Prostate gland (tissue), 2 donors: Measurements from ENCODE around the gene MYO18B. TPM values are rescaled to one million over a fixed set of nuclear protein-coding genes. Genes with fewer than 3 reads are reported as not detected.

ENCODE experiments used
- DNase-seq: peaks from one replicate; pipeline ENCODE4 v3.0.0-alpha.2; 2019; ENCODE audit warnings: low spot score
- H3K27ac ChIP-seq, 2 donors: fragments of 200-600 bp; sonication (generic); 2 replicates each; pipeline ENCODE4 v1.5.1; 2017 to 2019
- H3K27me3 ChIP-seq: fragments of 200-600 bp; sonication (generic); replicated peaks from 2 replicates; pipeline ENCODE4 v1.5.1; 2019; ENCODE audit not compliant: insufficient read depth
- H3K36me3 ChIP-seq, 2 donors: fragments of 200-600 bp; sonication (generic); 1 replicate in 1 of 2; 2 replicates in 1 of 2; pipeline versions ENCODE4 v1.5.1 to v1.8.1; 2017 to 2019
- H3K4me1 ChIP-seq: fragments of 200-600 bp; sonication (generic); replicated peaks from 2 replicates; pipeline ENCODE4 v1.5.1; 2019
- H3K4me3 ChIP-seq, 2 donors: fragments of 200-600 bp; sonication (generic); 2 replicates each; pipeline ENCODE4 v1.5.1; 2017 to 2019
- H3K9me3 ChIP-seq: fragments of 200-600 bp; sonication (generic); 2 replicates; pipeline ENCODE4 v1.5.1; 2017
- POLR2A ChIP-seq: fragments of 450-650 bp; IDR thresholded peaks from one replicate; pipeline ENCODE4 v1.6.1; 2016; ENCODE audit warnings: antibody characterized with exemption, mild to moderate bottlenecking
- POLR2AphosphoS5 ChIP-seq: sonication (generic); formaldehyde crosslinking; IDR thresholded peaks from one replicate; pipeline ENCODE4 v1.6.1; 2017; ENCODE audit warnings: antibody characterized with exemption
- WGBS: methylation state at CpG from one replicate; pipeline ENCODE4 v1.1.5; 2018; 5-methylcytosine and 5-hydroxymethylcytosine counted together
- intact Hi-C: fragments of 100-400 bp; cut with DNase I; formaldehyde crosslinking; loops from one replicate; pipeline ENCODE4 v1.14.2; 2022
- total RNA-seq, 2 donors: library from RNA; depleted of rRNA; stranded (reverse); fragments of >200 nt; gene quantifications; one replicate each; pipeline ENCODE4 v1.1.0, GENCODE V29; 2016
- TF ChIP-seq, protein P1 (sequence below), 4 experiments: fragments of 200-600 bp in 2 of 4; fragments of 450-650 bp in 2 of 4; sonication (generic) in 2 of 4; IDR thresholded peaks; 1 replicate in 3 of 4; 2 replicates in 1 of 4; pipeline ENCODE4 v1.5.1; 2016 to 2019; ENCODE audit warnings: antibody characterized with exemption in 4 of 4, mild to moderate bottlenecking in 2 of 4, moderate library complexity in 2 of 4

Gene MYO18B
- total RNA-seq, 2 donors from 2014 or later = 3.1 to 7.1 TPM

DNA sequence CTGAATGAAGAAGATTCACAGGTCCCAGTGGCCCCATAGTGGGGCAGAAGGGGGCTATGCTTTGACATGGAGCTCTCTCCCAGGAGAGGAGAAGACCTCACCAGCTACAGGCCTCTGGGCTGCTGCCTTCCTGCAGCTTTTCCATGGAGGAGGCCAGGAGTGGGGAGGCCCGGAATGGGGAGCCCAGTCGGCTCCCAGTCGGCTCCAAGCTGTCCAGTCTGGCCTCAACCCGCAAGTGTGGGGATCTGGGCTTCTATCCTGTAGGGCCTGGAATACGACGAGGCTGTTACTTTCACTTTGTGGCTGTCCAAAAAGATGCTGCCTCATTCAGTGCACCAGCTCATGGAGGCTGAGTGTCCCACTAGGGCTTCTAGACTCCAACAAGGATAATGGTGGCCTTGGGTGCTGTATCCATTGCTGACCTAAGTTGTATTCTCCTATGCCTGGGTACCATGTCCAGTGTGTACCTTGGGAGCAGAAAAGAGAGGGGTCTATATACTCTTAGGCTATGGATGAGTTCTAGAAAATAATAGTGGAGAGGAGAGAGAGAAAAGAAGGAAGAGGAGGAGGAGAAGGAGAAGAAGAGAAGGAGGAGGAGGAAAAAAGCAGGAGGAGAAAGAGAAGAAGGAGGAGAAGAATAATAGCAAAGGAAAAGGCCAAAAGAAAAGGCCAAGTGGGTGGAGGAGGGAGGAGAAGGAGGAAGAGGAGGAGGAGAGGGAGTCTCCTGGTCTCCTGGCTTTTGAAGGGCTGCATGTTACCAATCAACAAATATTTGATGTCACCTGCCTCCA lies 1.1 kb downstream of the MYO18B start:
- 90% methylated on average over 6 of the region's 6 CpGs for WGBS
- Histone ChIP-seq H3K9me3 (no peaks in the 10 kb centered on the region), H3K4me1 (no peaks in the 10 kb centered on the region), H3K36me3 (no peaks in the 10 kb centered on the region), H3K27ac (no peak overlapping the region), H3K27me3 (no peaks in the 10 kb centered on the region), H3K4me3 (no peak overlapping the region)
- intact Hi-C loops = no loop called here
- DNase-seq = no peak
- TF ChIP-seq, protein P1, sequence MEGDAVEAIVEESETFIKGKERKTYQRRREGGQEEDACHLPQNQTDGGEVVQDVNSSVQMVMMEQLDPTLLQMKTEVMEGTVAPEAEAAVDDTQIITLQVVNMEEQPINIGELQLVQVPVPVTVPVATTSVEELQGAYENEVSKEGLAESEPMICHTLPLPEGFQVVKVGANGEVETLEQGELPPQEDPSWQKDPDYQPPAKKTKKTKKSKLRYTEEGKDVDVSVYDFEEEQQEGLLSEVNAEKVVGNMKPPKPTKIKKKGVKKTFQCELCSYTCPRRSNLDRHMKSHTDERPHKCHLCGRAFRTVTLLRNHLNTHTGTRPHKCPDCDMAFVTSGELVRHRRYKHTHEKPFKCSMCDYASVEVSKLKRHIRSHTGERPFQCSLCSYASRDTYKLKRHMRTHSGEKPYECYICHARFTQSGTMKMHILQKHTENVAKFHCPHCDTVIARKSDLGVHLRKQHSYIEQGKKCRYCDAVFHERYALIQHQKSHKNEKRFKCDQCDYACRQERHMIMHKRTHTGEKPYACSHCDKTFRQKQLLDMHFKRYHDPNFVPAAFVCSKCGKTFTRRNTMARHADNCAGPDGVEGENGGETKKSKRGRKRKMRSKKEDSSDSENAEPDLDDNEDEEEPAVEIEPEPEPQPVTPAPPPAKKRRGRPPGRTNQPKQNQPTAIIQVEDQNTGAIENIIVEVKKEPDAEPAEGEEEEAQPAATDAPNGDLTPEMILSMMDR (IDR thresholded peaks at IDR 0.05) = no peak
- no peak for TF ChIP-seq POLR2AphosphoS5

DNA sequence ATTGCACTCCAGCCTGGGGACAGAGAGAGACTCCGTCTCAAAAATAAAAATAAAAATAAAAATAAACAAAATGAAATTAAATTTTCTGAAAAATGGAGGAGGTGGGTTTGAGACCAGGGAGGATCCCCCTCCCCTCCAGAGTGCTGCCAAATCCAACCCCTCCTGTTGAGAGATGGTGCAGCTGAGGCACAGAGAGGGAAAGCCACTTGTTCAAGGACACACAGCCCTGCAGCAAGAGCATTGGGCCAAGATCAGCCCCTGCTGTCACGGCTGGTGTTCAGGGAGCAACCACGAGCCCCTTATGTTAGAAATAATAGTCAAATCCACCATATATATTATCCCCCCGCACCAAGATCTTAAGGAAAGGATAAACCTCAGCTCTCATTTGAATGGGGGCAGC lies 2.7 kb downstream of the MYO18B start:
- 96% methylated on average over 4 of the region's 4 CpGs for WGBS

DNA sequence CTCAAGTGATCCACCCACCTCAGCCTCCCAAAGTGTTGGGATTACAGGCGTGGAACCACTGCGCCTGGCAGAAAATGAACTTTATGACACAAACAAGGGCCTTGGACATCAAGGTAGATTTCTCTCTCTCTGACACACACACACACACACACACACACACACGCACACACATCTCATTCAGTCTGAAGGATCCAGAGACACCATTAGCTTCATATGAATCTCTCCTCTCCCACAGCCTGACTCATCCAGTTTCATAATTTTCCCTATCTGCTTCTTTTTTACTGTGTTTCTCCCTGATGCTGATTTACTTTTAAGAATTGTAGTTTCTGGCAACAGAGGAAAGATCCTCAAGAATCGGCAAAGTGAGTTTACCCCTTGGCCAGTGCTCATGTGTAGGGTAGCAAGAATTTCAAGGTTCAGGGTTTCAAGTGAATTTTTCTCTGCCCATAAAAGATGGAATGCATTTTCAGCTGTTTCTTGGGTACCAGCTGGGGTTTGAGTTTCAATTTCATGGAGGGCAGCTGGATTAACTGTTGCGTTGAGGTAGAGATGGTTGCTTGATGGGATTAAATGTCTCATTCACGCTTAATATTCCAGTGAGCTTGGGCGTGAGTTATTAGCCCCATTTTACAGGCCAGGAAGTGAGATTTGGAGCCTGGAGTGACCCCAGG lies 3.5 kb downstream of the MYO18B start:
- Histone ChIP-seq H3K27me3 (no peaks in the 10 kb centered on the region), H3K9me3 (no peaks in the 10 kb centered on the region), H3K36me3 (no peaks in the 10 kb centered on the region), H3K4me1 (no peaks in the 10 kb centered on the region), H3K4me3 (no peak overlapping the region), H3K27ac (no peak overlapping the region)
- WGBS = 64% methylated on average over 7 of the region's 7 CpGs
- no peak for DNase-seq
- intact Hi-C loops = no loop called here
- TF ChIP-seq, protein P1 (IDR thresholded peaks at IDR 0.05) = no peak
- TF ChIP-seq POLR2A (no peak), POLR2AphosphoS5 (no peak)

More for the DNA sequence above, 2.7 kb downstream of the MYO18B start:
- no peaks in the 10 kb centered on the region for H3K27me3 ChIP-seq
- intact Hi-C loops = no loop called here
- TF ChIP-seq POLR2AphosphoS5 (no peak), POLR2A (no peak)
- TF ChIP-seq, protein P1 (IDR thresholded peaks at IDR 0.05) = no peak
- H3K4me1 ChIP-seq = no peaks in the 10 kb centered on the region
- H3K4me3 ChIP-seq = no peak overlapping the region
- no peak for DNase-seq
- H3K36me3 ChIP-seq = no peaks in the 10 kb centered on the region
- H3K9me3 ChIP-seq = no peaks in the 10 kb centered on the region
- H3K27ac ChIP-seq = no peak overlapping the region

DNA sequence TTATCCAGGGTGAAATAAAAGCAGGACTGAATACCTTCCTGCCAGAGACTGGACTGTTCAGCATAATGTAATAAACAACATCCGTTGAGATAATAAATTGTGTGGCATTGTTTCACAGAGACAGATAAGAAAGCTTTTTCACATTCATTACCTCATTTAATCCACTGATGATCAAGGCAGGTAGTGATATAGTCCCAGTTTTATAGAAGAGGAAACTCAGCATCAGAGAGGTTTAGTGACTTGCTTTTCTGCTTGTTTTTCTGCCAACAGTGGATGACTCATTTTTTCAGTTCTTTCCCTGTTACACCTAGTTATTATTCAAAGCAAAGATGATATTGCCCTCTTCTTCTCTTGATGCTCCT lies 4.0 kb downstream of the MYO18B start:
- no peak overlapping the region for H3K27ac ChIP-seq
- H3K9me3 ChIP-seq = no peaks in the 10 kb centered on the region
- no peaks in the 10 kb centered on the region for H3K4me1 ChIP-seq
- TF ChIP-seq, protein P1 (IDR thresholded peaks at IDR 0.05) = no peak
- TF ChIP-seq POLR2A = no peak
- TF ChIP-seq POLR2AphosphoS5 = no peak
- no peaks in the 10 kb centered on the region for H3K27me3 ChIP-seq
- no peak for DNase-seq
- intact Hi-C loops = no loop called here
- WGBS = 0% methylated on average over 1 of the region's 1 CpG
- H3K36me3 ChIP-seq = no peaks in the 10 kb centered on the region
- H3K4me3 ChIP-seq = no peak overlapping the region
